ENCODE measurements around the gene OAT.

The OAT gene

GRCh38 chr10:124459395-124459794 is 40.7 kb upstream of the OAT start:
- peaks cover 0 to 15% (median 8%) of the 10 kb centered on the region in 5 donors for H3K4me1 ChIP-seq (ENCODE audit: control insufficient read depth in 5 of 5, insufficient read depth in 5 of 5, low read length in 5 of 5)
- no peak overlapping the region for H3K9ac ChIP-seq (ENCODE audit: low read length in 5 of 5)
- no peak overlapping the region for H3K27ac ChIP-seq (ENCODE audit: low read depth, low read length)
- no peaks in the 10 kb centered on the region for H3K36me3 ChIP-seq (ENCODE audit: control insufficient read depth in 5 of 5, insufficient read depth in 5 of 5, low read length in 5 of 5)
- H3K27me3 ChIP-seq (ENCODE audit: control insufficient read depth in 5 of 5, insufficient read depth in 4 of 5, low read length in 5 of 5), result peaks cover 0 to 20% (median 6%) of the 10 kb centered on the region in 5 donors
- no peaks in the 10 kb centered on the region for H3K9me3 ChIP-seq (ENCODE audit: control insufficient read depth in 5 of 5, low read length in 5 of 5)
- H3K4me3 ChIP-seq (ENCODE audit: low read depth in 1 of 5, low read length in 5 of 5), result no peak overlapping the region

DNA sequence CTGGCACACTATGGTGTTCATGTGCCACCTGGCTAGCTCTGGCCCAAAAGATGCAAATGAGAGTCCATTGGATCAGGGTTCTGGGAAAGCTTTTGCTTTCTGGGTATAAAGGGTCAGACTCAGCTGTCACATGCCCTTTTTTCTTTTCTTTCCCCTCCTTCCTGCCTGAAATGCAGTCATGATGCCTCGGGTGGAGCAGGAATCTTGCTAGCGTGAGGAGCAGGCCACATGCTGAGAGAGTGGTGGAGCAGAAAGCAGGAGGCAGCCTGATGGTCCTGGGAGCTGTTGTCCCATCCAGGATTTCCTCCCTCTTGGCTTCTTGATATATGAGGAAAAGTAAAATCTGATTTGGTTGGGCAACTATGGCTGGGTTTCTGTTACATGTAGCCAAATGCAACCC is 40.2 kb upstream of the OAT start:
- Histone ChIP-seq H3K9ac (ENCODE audit: low read length in 5 of 5) (no peak overlapping the region), H3K36me3 (ENCODE audit: control insufficient read depth in 5 of 5, insufficient read depth in 5 of 5, low read length in 5 of 5) (no peaks in the 10 kb centered on the region), H3K27me3 (ENCODE audit: control insufficient read depth in 5 of 5, insufficient read depth in 4 of 5, low read length in 5 of 5) (peaks cover 0 to 25% (median 11%) of the 10 kb centered on the region in 5 donors), H3K4me1 (ENCODE audit: control insufficient read depth in 5 of 5, insufficient read depth in 5 of 5, low read length in 5 of 5) (peaks cover 0 to 11% (median 8%) of the 10 kb centered on the region in 5 donors), H3K4me3 (ENCODE audit: low read depth in 1 of 5, low read length in 5 of 5) (no peak overlapping the region), H3K9me3 (ENCODE audit: control insufficient read depth in 5 of 5, low read length in 5 of 5) (no peaks in the 10 kb centered on the region), H3K27ac (ENCODE audit: low read depth, low read length) (no peak overlapping the region)

GRCh38 chr10:124458473-124458872 is 39.8 kb upstream of the OAT start:
- Histone ChIP-seq H3K4me3 (ENCODE audit: low read depth in 1 of 5, low read length in 5 of 5) (no peak overlapping the region), H3K27me3 (ENCODE audit: control insufficient read depth in 5 of 5, insufficient read depth in 4 of 5, low read length in 5 of 5) (peaks cover 0 to 28% (median 15%) of the 10 kb centered on the region in 5 donors), H3K9me3 (ENCODE audit: control insufficient read depth in 5 of 5, low read length in 5 of 5) (no peaks in the 10 kb centered on the region), H3K27ac (ENCODE audit: low read depth, low read length) (no peak overlapping the region), H3K4me1 (ENCODE audit: control insufficient read depth in 5 of 5, insufficient read depth in 5 of 5, low read length in 5 of 5) (peaks cover 0 to 11% (median 8%) of the 10 kb centered on the region in 5 donors), H3K36me3 (ENCODE audit: control insufficient read depth in 5 of 5, insufficient read depth in 5 of 5, low read length in 5 of 5) (no peaks in the 10 kb centered on the region), H3K9ac (ENCODE audit: low read length in 5 of 5) (no peak overlapping the region)

GRCh38 chr10:124455441-124455840 is 36.7 kb upstream of the OAT start:
- Histone ChIP-seq H3K36me3 (ENCODE audit: control insufficient read depth in 5 of 5, insufficient read depth in 5 of 5, low read length in 5 of 5) (no peaks in the 10 kb centered on the region), H3K4me1 (ENCODE audit: control insufficient read depth in 5 of 5, insufficient read depth in 5 of 5, low read length in 5 of 5) (peaks cover 0 to 2% (median 0%) of the 10 kb centered on the region in 5 donors), H3K27ac (ENCODE audit: low read depth, low read length) (no peak overlapping the region), H3K27me3 (ENCODE audit: control insufficient read depth in 5 of 5, insufficient read depth in 4 of 5, low read length in 5 of 5) (peaks cover 10 to 45% (median 31%) of the 10 kb centered on the region in 5 donors), H3K4me3 (ENCODE audit: low read depth in 1 of 5, low read length in 5 of 5) (no peak overlapping the region), H3K9me3 (ENCODE audit: control insufficient read depth in 5 of 5, low read length in 5 of 5) (no peaks in the 10 kb centered on the region), H3K9ac (ENCODE audit: low read length in 5 of 5) (no peak overlapping the region)

DNA sequence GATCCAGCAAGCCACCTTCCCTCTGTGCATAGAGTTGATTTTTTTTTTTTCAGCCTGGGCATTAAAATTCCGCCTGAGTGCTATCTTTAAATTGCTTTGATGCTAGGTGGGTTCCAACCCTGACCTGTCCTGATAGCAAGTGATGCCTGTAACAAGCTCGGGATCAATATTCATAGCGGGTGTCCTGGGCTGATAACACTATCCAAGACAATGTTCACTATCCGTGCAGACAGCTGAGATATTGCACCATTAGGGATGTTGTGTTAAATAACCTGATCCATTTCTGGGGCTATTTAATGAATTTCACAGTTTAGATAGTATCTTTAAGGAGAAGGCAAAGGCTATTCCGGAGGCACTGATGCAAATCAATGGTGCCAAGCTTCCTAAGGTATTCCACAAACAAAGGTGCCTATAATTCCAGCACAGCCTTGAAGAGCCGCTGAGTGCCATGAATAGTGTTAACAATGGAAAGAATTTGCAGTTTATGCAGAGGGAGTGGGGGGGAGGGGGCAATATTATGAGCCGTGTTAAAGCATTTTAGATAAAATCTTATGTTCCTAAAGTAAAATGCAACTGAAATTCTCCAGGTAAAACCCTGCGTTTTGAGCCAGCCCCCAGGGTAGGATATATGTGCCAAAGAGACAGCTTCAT is 35.4 kb upstream of the OAT start:
- Histone ChIP-seq H3K27me3 (ENCODE audit: control insufficient read depth in 5 of 5, insufficient read depth in 4 of 5, low read length in 5 of 5) (peaks cover 18 to 57% (median 40%) of the 10 kb centered on the region in 5 donors), H3K9me3 (ENCODE audit: control insufficient read depth in 5 of 5, low read length in 5 of 5) (no peaks in the 10 kb centered on the region), H3K27ac (ENCODE audit: low read depth, low read length) (no peak overlapping the region)

GRCh38 chr10:124451276-124451675 is 32.6 kb upstream of the OAT start:
- Histone ChIP-seq H3K4me1 (ENCODE audit: control insufficient read depth in 5 of 5, insufficient read depth in 5 of 5, low read length in 5 of 5) (peaks cover 0 to 24% (median 13%) of the 10 kb centered on the region in 5 donors), H3K27me3 (ENCODE audit: control insufficient read depth in 5 of 5, insufficient read depth in 4 of 5, low read length in 5 of 5) (peaks cover 42 to 83% (median 61%) of the 10 kb centered on the region in 5 donors), H3K36me3 (ENCODE audit: control insufficient read depth in 5 of 5, insufficient read depth in 5 of 5, low read length in 5 of 5) (no peaks in the 10 kb centered on the region), H3K9ac (ENCODE audit: low read length in 5 of 5) (no peak overlapping the region), H3K4me3 (ENCODE audit: low read depth in 1 of 5, low read length in 5 of 5) (no peak overlapping the region), H3K27ac (ENCODE audit: low read depth, low read length) (no peak overlapping the region), H3K9me3 (ENCODE audit: control insufficient read depth in 5 of 5, low read length in 5 of 5) (no peaks in the 10 kb centered on the region)

More for the DNA sequence above, 35.4 kb upstream of the OAT start:
- Histone ChIP-seq H3K4me1 (ENCODE audit: control insufficient read depth in 5 of 5, insufficient read depth in 5 of 5, low read length in 5 of 5) (peaks cover 0 to 11% (median 11%) of the 10 kb centered on the region in 5 donors), H3K4me3 (ENCODE audit: low read depth in 1 of 5, low read length in 5 of 5) (no peak overlapping the region), H3K9ac (ENCODE audit: low read length in 5 of 5) (no peak overlapping the region), H3K36me3 (ENCODE audit: control insufficient read depth in 5 of 5, insufficient read depth in 5 of 5, low read length in 5 of 5) (no peaks in the 10 kb centered on the region)

- Histone ChIP-seq H3K9ac (ENCODE audit: low read length in 5 of 5) (no peak overlapping the region), H3K4me3 (ENCODE audit: low read depth in 1 of 5, low read length in 5 of 5) (no peak overlapping the region), H3K27ac (ENCODE audit: low read depth, low read length) (no peak overlapping the region), H3K36me3 (ENCODE audit: control insufficient read depth in 5 of 5, insufficient read depth in 5 of 5, low read length in 5 of 5) (no peaks in the 10 kb centered on the region), H3K27me3 (ENCODE audit: control insufficient read depth in 5 of 5, insufficient read depth in 4 of 5, low read length in 5 of 5) (peaks cover 42 to 83% (median 63%) of the 10 kb centered on the region in 5 donors), H3K4me1 (ENCODE audit: control insufficient read depth in 5 of 5, insufficient read depth in 5 of 5, low read length in 5 of 5) (peaks cover 0 to 24% (median 13%) of the 10 kb centered on the region in 5 donors), H3K9me3 (ENCODE audit: control insufficient read depth in 5 of 5, low read length in 5 of 5) (no peaks in the 10 kb centered on the region)
Measured at GRCh38 chr10:124450783-124451057, 32.0 kb upstream of the OAT start.

- no peak within 1 kb of the TSS for H3K4me3 ChIP-seq (ENCODE audit: low read depth in 1 of 5, low read length in 5 of 5)
- H3K9ac ChIP-seq (ENCODE audit: low read length in 5 of 5), result no peak within 1 kb of the TSS
- peaks cover 41 to 78% (median 60%) of the 10 kb centered on the region in 5 donors for H3K27me3 ChIP-seq (ENCODE audit: control insufficient read depth in 5 of 5, insufficient read depth in 4 of 5, low read length in 5 of 5)
- no peaks in the 10 kb centered on the region for H3K9me3 ChIP-seq (ENCODE audit: control insufficient read depth in 5 of 5, low read length in 5 of 5)
- no peak within 1 kb of the TSS for H3K27ac ChIP-seq (ENCODE audit: low read depth, low read length)
- peaks cover 0 to 24% (median 13%) of the 10 kb centered on the region in 5 donors for H3K4me1 ChIP-seq (ENCODE audit: control insufficient read depth in 5 of 5, insufficient read depth in 5 of 5, low read length in 5 of 5)
- no peaks in the 10 kb centered on the region for H3K36me3 ChIP-seq (ENCODE audit: control insufficient read depth in 5 of 5, insufficient read depth in 5 of 5, low read length in 5 of 5)
Measured at GRCh38 chr10:124450012-124450782, 31.5 kb upstream of the OAT start, which contains the start of gene NKX1-2. TSS of gene NKX1-2 (minus strand) at chr10:124450035. CDS start at chr10:124449943, 92 bp downstream.

DNA sequence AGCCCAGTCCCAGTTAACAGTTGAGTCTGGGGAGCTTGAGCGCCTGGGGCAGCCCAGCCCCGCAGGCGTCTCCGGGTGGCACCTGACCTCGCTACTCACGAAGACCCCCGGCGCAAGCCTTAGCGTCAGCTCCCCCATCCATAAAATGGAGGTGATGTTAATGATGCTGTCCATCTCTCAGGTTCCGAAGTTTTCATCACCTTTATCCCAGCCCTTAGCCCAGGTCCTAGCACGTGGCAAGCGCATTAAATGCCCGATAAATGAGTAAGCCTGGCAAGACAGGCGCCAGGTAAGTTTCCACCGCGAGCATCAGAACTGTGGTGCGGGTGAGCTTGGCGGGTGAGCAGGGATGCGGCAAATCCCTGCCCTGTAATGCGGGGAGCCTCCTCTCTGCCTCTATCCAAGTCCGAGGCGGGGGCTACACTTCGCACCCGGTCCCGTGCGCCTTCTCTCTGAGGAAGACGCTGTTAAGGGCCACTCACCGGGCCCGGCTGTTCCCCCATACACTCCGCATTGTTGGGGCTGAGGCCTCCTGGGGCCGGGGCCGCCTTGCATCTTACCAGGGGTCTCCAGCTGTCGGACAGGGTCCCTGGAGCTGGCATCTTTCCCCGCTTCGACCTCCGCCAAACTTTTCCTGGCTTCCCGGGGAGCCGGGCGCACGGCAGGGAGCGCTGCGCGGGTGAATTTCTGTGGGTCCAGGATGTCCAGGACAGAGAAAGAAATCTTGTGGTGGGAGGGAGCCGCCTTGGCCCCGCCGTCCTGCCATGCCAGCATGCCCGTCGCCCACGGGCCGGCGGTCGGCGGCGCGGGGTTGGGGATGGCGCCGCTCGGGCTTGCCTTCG is 30.7 kb upstream of the OAT start:
- Histone ChIP-seq H3K4me3 (ENCODE audit: low read depth in 1 of 5, low read length in 5 of 5) (no peak overlapping the region), H3K9me3 (ENCODE audit: control insufficient read depth in 5 of 5, low read length in 5 of 5) (no peaks in the 10 kb centered on the region), H3K4me1 (ENCODE audit: control insufficient read depth in 5 of 5, insufficient read depth in 5 of 5, low read length in 5 of 5) (peaks cover 0 to 24% (median 13%) of the 10 kb centered on the region in 5 donors), H3K9ac (ENCODE audit: low read length in 5 of 5) (no peak overlapping the region), H3K27me3 (ENCODE audit: control insufficient read depth in 5 of 5, insufficient read depth in 4 of 5, low read length in 5 of 5) (peaks cover 42 to 77% (median 53%) of the 10 kb centered on the region in 5 donors), H3K36me3 (ENCODE audit: control insufficient read depth in 5 of 5, insufficient read depth in 5 of 5, low read length in 5 of 5) (no peaks in the 10 kb centered on the region), H3K27ac (ENCODE audit: low read depth, low read length) (no peak overlapping the region)

Measured in subcutaneous abdominal adipose tissue (tissue), 5 donors.